ELF-1 (cell line): ENCODE measurements around the gene VWA8.
A peak's percentile ranks its signal among the peaks of the same experiment; 100 is the strongest.

Source experiments
- DNase-seq: peaks from one replicate; pipeline ENCODE4 v3.0.0-alpha.2; 2016; ENCODE audit warnings: low read depth, low spot score

Gene VWA8

GRCh38 chr13:41802684-41803444 lies 158.0 kb downstream of the VWA8 start:
- DNase-seq, result peak; percentile 6

DNA sequence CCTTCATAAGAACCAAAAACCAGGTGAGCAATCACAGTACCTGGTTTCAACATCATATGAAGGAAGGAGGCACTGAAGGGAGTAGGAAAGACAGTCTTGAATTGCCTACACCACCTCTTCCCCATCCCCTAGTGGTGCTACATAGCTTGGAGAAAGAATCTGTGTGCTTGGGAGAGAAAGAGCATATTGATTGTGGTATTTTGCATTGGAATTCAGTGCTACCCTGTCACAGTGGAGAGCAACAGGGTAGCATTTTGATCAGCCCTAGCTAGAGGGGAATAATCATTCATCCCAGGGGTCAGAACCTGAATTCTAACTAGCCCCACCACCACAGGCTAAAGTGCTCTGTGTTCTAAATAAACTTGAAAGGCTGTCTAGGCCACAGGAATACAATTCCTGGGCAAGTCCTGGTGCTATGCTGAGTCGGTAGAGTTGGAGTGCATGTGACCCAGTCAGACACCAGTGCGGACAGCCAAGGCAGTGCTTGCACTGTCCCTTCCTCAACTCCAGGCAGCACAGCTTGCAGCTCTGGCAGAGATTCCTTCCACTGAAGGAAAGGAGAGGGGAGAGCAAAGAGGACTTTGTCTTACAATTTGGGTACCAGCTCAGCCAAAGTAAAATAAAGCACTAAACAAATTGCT lies 158.7 kb downstream of the VWA8 start:
- peak; percentile 8 for DNase-seq

- no peak for DNase-seq
These were observed 169.9 kb downstream of the VWA8 start for GRCh38 chr13:41791056-41791455.

- DNase-seq, result no peak
These were observed 172.4 kb downstream of the VWA8 start for GRCh38 chr13:41788552-41788951.

GRCh38 chr13:41785402-41786172 lies 175.3 kb downstream of the VWA8 start:
- DNase-seq, result no peak

DNA sequence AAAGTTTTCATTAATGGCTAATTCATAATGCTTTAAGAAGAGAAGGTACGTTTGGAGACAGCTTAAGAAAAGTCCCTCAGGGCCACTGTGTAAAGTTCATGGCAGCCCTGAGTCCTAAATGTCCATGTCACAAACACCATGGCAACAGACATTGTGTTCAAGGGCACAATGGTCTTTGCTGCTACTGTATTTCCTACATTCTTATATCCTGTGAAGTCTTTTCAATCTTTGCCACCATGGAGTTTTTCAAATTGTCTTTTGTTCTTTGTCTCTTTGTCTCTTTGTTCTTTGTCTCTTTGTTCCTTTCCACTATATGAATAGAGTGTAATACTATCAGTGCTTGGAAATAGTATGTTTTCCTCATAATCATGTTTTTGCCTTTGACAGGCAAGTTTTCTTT lies 178.8 kb downstream of the VWA8 start:
- DNase-seq, result no peak

DNA sequence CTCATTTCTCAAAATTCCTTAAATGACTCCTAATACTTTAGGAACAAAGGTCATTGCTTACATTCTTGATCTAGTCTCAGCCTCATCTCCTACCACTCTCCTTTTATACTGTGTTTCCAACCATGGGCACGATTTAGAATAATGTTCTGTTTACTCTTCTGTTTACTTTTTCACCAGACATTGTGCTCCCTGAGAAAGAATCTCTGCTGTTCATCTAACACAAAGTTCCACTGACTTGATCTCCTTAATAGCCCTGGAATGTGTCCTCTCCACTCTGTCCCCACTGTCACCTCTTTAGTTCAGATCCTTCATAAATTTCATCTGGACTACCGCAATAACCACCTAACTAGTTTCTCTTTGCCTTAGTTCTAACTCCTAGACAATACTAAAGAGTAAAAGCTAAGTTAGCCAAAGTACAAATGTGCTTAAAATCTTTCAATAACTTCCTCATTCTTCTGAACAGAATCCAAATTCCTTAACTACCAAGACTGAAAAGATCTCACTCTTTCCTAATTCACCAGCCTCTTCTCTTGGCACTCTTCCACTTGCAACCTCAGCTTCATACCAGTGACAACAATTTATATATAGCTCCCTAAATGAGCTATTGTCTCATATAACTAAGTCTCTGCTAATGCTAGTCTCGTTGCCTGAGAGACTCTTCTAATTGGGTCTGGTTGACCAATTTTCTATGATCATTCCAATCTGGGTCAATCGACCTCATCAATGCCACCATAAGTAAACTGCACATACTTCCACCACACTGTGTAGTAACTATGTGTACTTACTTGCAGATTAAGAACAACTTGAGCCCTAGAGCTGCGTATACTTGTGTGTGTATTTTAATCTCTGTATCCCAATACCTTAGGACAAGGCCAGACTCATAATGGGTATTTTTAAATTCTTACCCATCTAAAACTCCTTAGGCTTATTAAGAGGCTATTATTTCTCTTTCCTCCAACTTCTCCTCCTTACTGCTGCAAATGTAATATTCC lies 179.9 kb downstream of the VWA8 start:
- DNase-seq, result no peak

DNA sequence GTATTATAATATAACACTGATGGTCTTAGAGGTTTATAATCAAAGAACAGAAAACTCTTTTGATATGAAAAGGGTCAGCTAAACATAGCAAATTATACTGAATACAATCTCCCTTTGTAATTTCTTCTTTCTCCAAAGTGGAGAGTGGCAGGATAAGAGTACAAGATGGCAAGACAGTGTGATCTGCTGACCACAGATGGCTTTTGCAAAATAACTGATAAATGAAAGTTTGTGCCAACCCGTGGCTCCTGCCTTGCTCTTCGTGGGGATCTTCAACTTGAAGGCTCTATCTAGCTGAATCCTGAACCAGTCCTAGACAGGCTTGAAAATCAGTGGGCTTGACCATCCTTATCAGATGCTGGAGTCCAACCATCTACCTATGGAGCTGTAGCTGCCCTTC lies 185.7 kb downstream of the VWA8 start:
- no peak for DNase-seq

GRCh38 chr13:41774605-41775218 lies 186.2 kb downstream of the VWA8 start:
- DNase-seq, result no peak

- DNase-seq, result no peak
These were observed 193.1 kb downstream of the VWA8 start for GRCh38 chr13:41767801-41768200.

DNA sequence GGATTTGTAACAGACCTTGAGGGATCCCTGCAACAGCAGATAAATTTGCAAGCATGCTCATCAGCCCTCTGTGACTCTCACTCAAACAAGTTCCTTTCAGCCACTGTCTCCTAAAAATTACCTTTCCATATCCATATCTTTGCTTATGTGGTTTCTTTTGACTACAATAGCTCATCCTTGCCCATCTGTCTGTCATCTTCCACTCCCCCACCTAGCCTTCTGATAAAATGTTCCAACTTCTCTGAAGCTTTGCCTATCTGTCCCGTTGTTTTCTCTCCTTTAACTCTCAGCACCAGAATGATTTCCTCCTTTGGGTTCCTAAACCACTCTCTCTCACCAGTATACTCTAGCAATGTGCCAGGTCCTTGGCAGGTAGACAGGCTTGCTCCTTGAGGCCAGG lies 194.5 kb downstream of the VWA8 start:
- no peak for DNase-seq

DNA sequence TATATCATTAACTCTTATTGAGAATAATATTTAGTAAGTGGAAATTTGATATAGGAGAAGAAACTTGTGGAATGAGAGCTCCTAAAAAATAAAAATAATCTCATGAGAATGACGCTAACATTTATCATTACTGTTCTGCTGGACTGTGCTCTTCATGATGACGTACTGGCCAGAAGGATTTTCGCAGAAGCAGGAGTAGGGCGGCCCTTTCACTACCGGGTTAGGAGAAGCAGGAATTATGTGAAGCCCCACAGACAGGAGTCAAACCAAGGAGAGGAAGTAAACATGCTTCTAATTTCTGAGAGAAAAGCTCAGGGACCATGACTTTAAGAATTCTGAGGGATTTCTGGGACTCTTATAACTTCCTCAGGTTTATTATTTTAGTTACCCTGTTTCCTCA lies 195.1 kb downstream of the VWA8 start:
- no peak for DNase-seq

DNA sequence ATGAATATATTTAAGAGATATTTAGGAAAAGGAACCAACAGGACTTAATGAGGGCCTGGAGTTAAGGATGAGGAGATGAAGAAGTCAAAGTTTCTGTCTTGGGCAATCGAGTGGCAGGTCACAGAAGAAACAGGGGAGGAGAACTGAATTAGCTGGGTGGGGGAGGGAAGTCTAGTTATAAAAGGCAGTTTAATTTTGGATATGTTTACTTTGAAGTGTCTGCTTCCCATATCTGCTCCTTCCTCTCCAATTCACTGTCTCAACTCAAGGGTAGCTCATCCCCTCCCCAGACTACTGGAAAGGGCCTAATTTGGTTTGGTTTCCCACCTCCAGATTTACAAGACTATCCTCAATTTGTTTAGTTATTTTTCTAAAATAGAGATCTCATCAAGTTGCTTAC lies 195.9 kb downstream of the VWA8 start:
- no peak for DNase-seq

DNA sequence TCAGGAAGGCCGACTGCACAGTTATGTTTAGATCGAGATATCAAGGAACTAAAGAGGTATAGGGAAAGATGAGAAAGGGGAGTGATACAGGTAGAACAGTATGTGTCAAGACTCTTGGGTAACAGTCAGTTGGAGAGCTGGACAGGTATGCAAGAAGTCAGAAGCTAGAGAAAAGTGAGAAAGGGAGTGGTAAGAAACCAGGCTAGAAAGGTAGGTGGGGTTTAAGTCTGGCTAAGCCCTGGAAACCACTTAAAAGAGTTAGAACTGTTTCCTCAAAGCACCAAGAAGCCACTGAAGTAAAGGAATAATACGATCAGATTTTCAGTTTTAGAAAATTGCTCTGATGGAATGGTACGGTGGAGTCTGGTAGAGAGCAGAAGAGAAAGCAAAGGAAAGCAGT lies 196.4 kb downstream of the VWA8 start:
- DNase-seq, result no peak

DNA sequence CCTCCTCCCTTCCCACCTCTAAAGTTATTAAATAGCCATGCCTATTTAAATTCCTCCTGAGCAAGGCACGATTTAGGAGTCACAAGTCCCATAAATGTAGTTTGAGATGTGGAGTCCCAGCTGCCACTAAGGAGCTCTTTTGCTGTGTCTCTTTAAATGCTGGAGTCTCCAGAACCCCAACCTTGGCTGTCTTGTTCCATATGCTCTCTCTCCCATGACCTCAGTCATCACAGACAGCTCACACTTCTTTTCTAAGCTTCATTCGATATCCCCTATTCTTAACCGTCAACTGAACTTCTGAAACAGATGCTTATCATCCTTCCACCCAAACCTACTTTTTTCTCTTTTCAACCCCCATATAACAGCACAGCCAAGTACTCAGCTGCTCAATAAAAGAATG lies 197.1 kb downstream of the VWA8 start:
- DNase-seq, result no peak

GRCh38 chr13:41762796-41763195 lies 198.1 kb downstream of the VWA8 start:
- DNase-seq, result peak; percentile 28

GRCh38 chr13:41756198-41756880 lies 204.6 kb downstream of the VWA8 start:
- DNase-seq, result no peak

- DNase-seq, result no peak
These were observed 209.0 kb downstream of the VWA8 start for GRCh38 chr13:41751734-41752445.

- DNase-seq, result no peak
These were observed 209.6 kb downstream of the VWA8 start for GRCh38 chr13:41751277-41751676.

- no peak for DNase-seq
These were observed 214.7 kb downstream of the VWA8 start for GRCh38 chr13:41746259-41746658.
